Measurements from ENCODE around the gene CYP27A1.
"Not testable (repeated sequence)": the region's sequence is repeated elsewhere in the genome, so short reads cannot be mapped to it uniquely, and the experiment has no call there.

Gene CYP27A1

DNA sequence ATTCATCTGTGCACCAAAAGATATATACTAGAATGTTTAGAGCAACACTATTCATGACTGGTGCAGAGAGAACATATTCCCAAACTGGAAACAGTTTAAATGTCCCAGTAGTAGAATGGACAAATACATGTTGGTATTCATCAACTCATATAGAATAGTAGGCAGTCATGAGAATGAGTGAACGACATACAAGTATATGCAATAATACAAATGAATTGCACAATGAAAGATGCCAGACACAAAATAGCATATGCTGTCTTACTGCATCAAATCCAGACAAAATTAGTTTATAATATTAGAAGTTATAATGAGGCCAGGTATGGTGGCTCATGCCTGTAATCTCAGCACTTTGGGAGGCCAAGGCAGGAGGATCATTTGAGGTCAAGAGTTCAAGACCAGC, 57.9 kb downstream of the CYP27A1 start:
- no peak for DNase-seq
- TF ChIP-seq POLR2A (IDR thresholded peaks at IDR 0.05; ENCODE audit: low read length) (no peak), GATA1 (IDR thresholded peaks at IDR 0.05; ENCODE audit: low read depth, low read length) (no peak)

DNA sequence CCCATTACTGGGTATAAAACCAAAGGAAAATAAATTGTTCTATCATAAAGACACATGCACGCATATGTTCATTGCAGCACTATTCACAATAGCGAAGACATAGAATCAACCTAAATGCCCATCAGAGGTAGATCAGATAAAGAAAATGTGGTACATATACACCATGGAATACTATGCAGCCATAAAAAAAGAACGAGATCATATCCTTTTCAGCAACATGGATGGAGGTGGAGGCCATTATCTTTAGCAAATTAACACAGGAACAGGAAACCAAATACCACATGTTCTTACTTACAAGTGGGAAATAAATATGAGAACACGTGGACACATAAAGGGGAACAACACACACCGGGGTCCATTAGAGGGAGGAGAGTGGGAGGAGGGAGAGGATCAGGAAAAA, 62.4 kb downstream of the CYP27A1 start:
- not testable (repeated sequence) for DNase-seq

DNA sequence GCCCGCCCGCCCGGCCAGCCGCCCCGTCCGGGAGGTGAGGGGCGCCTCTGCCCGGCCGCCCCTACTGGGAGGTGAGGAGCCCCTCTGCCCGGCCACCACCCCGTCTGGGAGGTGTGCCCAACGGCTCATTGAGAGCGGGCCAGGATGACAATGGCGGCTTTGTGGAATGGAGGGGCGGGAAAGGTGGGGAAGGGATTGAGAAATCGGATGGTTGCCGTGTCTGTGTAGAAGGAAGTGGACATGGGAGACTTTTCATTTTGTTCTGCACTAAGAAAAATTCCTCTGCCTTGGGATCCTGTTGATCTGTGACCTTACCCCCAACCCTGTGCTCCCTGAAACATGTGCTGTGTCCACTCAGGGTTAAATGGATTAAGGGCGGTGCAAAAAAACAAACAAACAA, 65.0 kb downstream of the CYP27A1 start:
- not testable (repeated sequence) for DNase-seq

DNA sequence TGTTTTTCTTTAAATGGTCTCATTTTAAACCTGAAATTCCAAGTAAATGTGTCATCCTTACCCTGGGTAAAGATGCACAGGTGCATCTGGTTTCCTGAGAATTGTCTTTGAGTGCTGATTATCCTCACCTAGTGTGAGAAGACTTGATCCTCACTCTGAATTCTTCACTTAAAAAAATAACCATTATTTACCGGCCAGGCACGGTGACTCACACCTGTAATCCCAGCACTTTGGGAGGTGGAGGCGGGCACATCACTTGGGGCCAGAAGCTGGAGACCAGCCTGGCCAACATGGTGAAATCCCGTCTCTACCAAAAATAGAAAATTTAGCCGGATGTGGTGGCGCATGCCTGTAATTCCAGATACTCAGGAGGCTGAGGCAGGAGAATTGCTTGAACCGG, 67.8 kb downstream of the CYP27A1 start:
- TF ChIP-seq POLR2A (IDR thresholded peaks at IDR 0.05; ENCODE audit: low read length), result no peak
- no peak for TF ChIP-seq GATA1 (IDR thresholded peaks at IDR 0.05; ENCODE audit: low read depth, low read length)
- no peak for DNase-seq

DNA sequence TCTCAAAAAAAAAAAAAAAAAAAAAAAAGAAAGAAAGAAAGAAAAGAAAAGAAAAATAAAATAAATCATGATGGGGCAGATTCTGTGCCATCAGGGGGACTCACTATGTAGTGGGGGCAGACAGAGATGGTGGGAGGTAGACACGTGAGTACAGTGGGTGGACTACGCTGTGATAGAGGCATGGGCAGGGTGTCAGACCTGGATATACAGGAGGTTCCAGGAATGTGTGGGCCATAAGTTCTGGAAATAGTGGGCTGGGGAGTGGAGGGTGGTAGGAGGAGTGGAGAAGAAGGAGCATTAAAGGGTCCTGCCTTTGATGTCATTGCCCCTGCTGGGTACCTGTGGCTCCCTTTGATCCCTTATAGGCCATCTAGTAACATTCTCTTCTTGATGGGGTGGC, 68.8 kb downstream of the CYP27A1 start:
- no peak for DNase-seq
- TF ChIP-seq GATA1 (IDR thresholded peaks at IDR 0.05; ENCODE audit: low read depth, low read length), result no peak
- TF ChIP-seq POLR2A (IDR thresholded peaks at IDR 0.05; ENCODE audit: low read length), result no peak

DNA sequence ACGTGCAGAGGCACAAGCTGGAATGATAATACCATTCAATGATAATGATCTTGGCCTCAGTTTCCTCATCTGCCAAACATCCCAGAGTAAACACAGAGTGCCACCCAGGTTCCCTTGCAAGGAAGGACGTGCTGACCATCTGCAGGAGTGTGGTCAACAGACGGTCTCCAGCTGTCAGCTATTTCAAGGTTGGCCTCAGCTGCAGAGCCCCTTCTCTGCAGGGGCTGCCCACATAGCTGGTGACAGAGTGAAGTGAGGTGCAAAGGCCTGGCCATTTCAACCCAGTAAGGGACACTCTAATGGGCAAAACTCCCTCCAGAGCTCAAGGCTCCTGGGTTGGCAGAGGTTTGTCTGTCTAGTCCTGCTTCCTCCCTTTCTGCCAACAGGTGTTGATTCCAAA, 69.3 kb downstream of the CYP27A1 start:
- TF ChIP-seq POLR2A (IDR thresholded peaks at IDR 0.05; ENCODE audit: low read length) (no peak), GATA1 (IDR thresholded peaks at IDR 0.05; ENCODE audit: low read depth, low read length) (no peak)
- DNase-seq, result no peak

DNA sequence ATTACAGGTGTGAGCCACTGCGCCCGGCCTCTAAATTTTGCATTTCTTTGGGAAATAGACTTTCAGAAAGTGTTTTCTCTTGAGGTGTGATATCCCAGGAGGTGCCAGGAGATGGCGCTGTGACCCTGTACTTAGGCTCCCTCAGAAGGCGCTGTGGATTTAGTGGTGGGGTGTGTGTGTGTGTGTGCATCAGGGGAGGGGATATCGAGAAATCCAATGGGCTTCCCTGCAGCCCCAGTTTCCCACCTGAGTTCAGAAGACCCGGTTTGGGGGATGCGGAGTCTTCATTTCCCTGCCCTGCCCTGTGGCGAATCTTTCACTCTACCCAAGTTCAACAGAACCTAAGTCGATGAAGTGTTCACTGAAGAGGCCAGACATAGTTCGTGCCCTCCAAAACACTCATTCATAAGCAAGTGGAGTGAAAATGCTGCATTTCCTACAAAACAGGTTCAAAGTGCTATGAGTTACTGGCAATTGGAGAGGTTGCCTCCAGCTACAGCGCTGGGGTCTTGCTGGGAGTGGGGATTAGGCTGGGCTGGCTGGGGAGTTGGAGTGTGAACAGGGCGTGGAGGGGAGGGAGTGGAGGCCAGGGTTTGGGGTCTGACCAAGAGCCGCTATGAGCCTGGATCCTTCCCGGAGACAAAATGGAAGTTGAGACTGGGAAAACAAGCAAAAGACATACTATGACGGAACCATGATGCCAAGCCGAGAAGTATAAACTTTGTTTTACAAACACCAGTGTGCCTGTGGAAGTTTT, 71.1 kb downstream of the CYP27A1 start:
- TF ChIP-seq POLR2A (IDR thresholded peaks at IDR 0.05; ENCODE audit: low read length) (no peak), GATA1 (IDR thresholded peaks at IDR 0.05; ENCODE audit: low read depth, low read length) (no peak)
- DNase-seq, result peak; percentile 62 to 74

DNA sequence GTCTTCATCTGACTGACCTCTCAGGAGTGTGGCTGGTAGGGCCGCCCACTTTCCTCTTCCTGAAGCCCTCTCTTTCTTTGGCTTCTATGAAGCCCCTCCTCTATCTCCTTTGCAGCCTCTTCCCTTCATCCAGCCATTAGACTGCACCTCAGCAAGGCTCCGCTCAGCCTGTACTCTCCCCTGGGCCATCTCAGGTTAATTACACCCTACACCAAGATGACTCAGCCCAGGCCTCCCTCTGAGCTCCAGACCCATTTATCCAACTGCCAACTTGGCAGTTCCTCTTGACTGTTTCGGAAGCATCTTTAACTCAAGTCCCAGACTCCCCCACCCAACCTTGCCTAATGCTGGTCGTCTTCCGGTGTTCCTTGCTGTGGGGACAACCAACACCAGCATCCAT, 71.8 kb downstream of the CYP27A1 start:
- TF ChIP-seq POLR2A (IDR thresholded peaks at IDR 0.05; ENCODE audit: low read length) (no peak), GATA1 (IDR thresholded peaks at IDR 0.05; ENCODE audit: low read depth, low read length) (no peak)
- DNase-seq, result no peak

DNA sequence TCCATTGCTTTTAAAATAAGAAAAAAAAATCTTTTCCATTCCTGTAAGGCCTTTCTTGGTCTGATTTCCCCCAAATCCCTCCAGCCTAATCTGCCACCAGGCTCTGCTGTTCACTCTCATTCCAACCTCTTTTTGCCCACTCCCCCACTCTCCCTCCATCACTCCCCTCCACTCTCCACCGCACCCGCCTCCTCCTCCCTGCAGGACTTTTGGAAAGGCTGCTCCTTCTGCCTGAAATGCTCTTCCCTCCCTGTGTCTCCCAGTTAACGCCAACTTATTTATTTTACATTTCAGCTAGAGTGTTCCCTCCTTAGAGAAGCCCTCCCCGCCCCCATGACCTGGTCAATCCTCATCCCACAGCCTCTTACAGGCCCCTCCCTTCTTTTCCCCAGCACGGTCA, 72.9 kb downstream of the CYP27A1 start:
- DNase-seq, result no peak
- TF ChIP-seq POLR2A (IDR thresholded peaks at IDR 0.05; ENCODE audit: low read length) (no peak), GATA1 (IDR thresholded peaks at IDR 0.05; ENCODE audit: low read depth, low read length) (no peak)

DNA sequence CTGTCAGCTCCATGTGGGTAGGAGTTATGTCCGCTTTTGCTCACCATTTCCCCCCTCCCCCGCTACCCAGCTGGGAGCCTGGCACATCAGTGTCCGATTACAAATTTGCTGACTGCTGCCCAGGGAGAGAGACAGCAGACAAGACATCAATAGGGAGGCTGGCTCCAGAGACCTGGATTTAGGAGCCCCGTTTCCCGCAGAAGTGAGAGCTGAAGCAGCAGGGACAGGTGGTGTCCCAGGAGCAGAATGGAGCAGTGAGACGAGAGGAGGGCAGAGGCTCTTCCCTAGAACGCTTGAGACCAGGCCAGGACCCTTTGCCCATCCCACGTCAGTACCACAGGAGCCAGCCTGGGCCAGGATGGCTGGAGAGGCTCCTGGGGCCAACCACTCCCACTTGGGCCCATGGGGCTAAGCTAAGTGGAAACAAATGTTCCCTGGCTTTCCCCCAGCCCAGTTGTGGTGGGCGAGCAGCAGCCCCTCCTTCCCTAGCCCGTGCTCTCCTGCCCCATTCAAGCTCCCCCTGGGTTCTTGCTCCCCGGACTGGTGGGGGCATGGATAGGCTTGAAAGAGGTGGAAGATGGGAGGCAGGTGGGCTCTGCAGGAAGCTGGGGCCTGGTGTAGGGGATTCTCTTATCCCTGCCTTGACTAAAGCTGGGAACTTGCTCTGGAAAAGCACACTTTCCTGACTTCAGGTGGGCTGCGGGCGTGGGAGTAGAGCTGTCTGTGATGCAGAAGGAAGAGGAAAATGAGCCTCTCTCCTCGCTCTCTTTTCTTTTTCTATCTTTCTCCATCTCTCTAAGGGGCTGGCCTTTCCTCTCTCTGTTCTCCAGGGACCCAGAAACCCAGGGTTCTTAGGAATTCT, 73.6 kb downstream of the CYP27A1 start:
- no peak for TF ChIP-seq GATA1 (IDR thresholded peaks at IDR 0.05; ENCODE audit: low read depth, low read length)
- TF ChIP-seq POLR2A (IDR thresholded peaks at IDR 0.05; ENCODE audit: low read length), result no peak
- DNase-seq, result no peak

DNA sequence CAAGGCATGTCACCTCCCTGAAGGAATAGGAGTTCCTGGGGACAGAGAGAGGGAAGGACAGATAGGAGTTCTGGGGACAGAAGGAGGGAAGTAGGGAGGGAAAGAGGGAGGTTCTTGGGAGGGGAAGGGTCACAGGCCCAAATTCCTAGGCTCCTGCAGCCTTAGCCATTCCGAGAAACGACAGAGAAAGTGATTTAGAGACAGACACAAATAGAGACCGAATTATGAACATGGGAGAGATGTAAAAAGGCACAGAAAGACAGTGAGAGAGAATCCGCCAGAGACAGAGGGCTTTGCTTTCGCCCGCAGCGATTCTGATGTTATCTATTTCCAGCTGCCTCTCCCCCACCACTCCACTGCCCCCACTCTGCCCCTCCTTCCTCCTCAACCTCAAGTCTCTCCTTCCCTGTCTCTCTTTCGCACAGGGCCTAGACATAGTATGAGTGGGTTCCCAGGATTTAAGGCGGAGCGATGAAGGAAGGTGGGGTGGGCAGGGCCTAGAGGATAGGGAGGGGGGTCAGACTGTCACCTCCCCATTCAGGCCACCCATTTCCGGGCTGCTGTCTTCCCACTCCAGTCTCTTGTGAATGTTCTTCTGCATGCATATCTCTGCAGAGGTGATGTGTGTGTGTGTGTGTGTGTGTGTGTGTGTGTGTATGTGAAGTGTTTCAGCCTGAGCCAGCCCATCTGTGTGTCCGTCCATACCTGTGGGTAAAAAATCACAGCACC, 74.4 kb downstream of the CYP27A1 start:
- no peak for TF ChIP-seq GATA1 (IDR thresholded peaks at IDR 0.05; ENCODE audit: low read depth, low read length)
- no peak for TF ChIP-seq POLR2A (IDR thresholded peaks at IDR 0.05; ENCODE audit: low read length)
- no peak for DNase-seq

DNA sequence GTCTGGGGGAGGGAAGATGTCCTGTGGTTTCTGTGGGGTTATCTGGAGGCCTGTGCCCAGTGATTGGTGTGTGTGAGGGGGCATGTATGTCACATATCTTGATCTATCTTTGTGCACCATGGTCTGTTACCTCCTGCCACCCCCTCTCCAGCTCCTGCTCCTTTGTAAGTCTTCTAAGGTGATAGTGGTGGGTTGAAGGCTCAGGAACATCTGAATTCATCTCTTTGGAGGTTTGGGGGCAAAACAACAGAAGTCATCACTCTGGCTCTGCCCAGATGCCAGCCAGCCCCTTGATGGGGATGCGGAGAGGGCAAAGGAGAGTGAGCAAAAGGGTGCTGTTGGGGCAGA, 74.9 kb downstream of the CYP27A1 start:
- DNase-seq, result no peak
- TF ChIP-seq GATA1 (IDR thresholded peaks at IDR 0.05; ENCODE audit: low read depth, low read length), result no peak
- TF ChIP-seq POLR2A (IDR thresholded peaks at IDR 0.05; ENCODE audit: low read length), result no peak

DNA sequence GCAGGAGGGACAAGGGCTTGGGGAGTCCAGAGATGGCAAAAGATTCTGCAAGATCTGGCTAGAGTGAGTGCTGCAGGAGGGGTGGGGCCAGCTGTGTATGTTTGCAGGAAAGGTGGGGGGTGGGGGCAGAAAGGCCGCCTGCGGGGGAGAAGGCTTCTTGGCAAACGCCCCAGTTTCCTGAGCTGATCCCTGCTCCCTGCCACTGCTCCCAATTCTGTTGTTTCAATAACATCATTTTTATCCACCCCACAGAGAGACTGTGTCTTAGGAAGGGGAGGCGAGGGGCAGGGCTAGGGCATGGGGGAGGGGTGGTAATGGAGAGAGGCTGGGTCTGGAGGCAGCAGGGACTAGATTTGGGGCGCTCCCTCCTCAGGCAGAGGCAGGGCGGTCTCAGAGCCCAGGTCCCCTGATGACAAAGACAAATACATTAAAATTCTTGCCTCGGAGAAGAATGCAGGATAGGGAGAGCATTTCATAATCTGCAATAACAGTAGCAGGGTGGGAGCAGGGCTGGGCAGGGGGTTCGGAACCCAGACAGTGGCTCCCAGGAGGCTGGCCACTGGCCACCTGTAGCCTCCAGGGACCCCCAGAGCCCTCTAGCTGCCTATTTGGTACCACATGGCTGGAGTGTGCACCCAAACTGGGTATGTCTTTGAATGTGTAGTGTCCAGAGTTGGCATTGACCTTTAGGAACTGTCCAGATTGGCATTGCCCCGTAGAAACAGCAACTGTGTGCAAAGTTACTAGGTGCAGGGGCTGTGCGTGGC, 75.6 kb downstream of the CYP27A1 start:
- TF ChIP-seq GATA1 (IDR thresholded peaks at IDR 0.05; ENCODE audit: low read depth, low read length) (no peak), POLR2A (IDR thresholded peaks at IDR 0.05; ENCODE audit: low read length) (no peak)
- DNase-seq, result no peak

DNA sequence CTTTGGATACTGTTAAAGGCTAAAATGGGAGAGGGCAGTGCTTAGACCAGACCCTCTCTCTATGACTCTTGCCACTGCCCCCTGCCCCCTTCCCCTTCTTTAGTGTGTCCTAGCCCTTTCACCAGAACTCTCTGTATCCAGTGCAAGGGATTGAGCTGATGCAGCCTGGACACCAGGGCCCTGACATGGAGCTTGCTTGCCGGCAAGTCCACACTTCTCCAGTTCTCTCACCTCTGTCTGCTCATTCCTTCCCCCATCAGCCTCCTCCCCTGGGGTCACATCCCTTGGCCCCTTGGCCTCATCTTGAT, 76.1 kb downstream of the CYP27A1 start:
- no peak for TF ChIP-seq POLR2A (IDR thresholded peaks at IDR 0.05; ENCODE audit: low read length)
- TF ChIP-seq GATA1 (IDR thresholded peaks at IDR 0.05; ENCODE audit: low read depth, low read length), result no peak
- no peak for DNase-seq

All from erythroblast (primary cell).